Astrocyte of the cerebellum (primary cell): ENCODE results near the gene BUB1B.
"Not testable (repeated sequence)": the region's sequence is repeated elsewhere in the genome, so short reads cannot be mapped to it uniquely, and the experiment has no call there.

ENCODE experiments used
- DNase-seq: peaks from one replicate; pipeline ENCODE4 v3.0.0-alpha.2; 2011; ENCODE audit warnings: low read depth
- H3K4me3 ChIP-seq: 2 replicates; pipeline ENCODE4 v1.5.1; 2011; ENCODE audit warnings: mild to moderate bottlenecking, low read depth, low read length, moderate library complexity
- CTCF ChIP-seq: IDR thresholded peaks from 2 replicates; pipeline ENCODE4 v1.5.1; 2012; ENCODE audit warnings: low read length, low read depth, moderate library complexity, mild to moderate bottlenecking; ENCODE audit errors: missing control alignments
- in situ Hi-C: cut with HindIII; loops from 2 replicates; pipeline ENCODE4 v1.10.0; 2017; ENCODE audit warnings: low sequenced_read_pairs

The BUB1B gene

GRCh38 chr15:40162552-40162951, 1.7 kb downstream of the BUB1B start:
- in situ Hi-C loops = no loop called here
- no peak for TF ChIP-seq CTCF
- DNase-seq = no peak
- peak overlapping the region; percentile 86 for H3K4me3 ChIP-seq

- H3K4me3 ChIP-seq = no peak overlapping the region
- TF ChIP-seq CTCF = no peak
- DNase-seq = no peak
- in situ Hi-C loops = no loop called here
These were observed 3.0 kb downstream of the BUB1B start for GRCh38 chr15:40163657-40164416.

- in situ Hi-C loops, DNase-seq, H3K4me3 ChIP-seq: not testable (repeated sequence)
These were observed 6.5 kb downstream of the BUB1B start for GRCh38 chr15:40167374-40167773.

GRCh38 chr15:40175160-40175559, 14.3 kb downstream of the BUB1B start:
- no peak for DNase-seq
- in situ Hi-C loops = no loop called here
- H3K4me3 ChIP-seq = no peak overlapping the region
- TF ChIP-seq CTCF = no peak

- DNase-seq = no peak
- in situ Hi-C loops = no loop called here
- TF ChIP-seq CTCF = no peak
- H3K4me3 ChIP-seq = no peak overlapping the region
These were observed 21.6 kb downstream of the BUB1B start for GRCh38 chr15:40182358-40183029.

DNA sequence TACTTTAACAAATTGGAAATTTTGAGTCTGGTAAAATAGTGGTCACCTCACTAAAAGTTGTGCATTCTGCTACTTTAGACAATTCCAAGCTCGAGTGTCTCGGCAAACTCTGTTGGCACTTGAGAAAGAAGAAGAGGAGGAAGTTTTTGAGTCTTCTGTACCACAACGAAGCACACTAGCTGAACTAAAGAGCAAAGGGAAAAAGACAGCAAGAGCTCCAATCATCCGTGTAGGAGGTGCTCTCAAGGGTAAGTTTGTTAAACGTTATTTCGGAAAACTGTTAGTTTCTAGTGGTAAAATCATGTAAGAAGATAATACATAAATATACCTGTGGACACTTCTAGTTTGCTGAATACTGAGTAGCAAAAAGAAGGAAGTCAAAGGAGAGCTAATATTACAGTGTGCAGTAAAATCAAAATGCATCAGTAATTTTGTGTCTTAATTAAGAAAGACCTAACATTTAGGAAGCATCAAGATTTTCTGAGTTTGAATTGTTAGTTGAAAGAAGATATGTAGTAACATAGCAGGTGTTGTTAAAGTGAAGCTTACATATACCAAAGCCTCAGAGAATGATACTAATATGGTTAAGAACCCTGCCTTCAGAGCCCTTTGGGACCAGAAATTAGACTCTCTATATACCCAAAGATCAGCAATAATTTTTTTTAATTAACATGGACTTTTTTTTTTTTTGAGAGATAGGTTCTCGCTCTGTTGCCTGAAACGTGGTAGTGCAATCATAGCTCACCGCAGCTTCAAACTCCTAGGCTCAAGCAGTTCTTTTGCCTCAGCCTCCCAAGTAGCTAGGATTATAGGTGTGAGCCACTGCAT, 23.0 kb downstream of the BUB1B start:
- TF ChIP-seq CTCF = no peak
- in situ Hi-C loops = no loop called here
- no peak for DNase-seq
- H3K4me3 ChIP-seq = no peak overlapping the region
